Calu3 (cell line): ENCODE data around the gene COL4A4. TPM values are rescaled to one million over a fixed set of nuclear protein-coding genes. Genes with fewer than 3 reads are reported as not detected.

Experiments used
- BruUV-seq: library from RNA; stranded (reverse); fragments of 400-500 nt; replicated peaks from 2 replicates; lab custom pipeline; 2021; lab: Mats Ljungman, UMichigan
- CTCF ChIA-PET: fragments of 300-600 bp; sonication (Branson Sonifier 250); formaldehyde crosslinking; loops from one replicate; lab custom pipeline; 2022; ENCODE audit warnings: antibody characterized with exemption; lab: Charles Lee
- DNase-seq: peaks from one replicate; pipeline ENCODE4 v3.0.0; 2022
- H3K27ac Mint-ChIP-seq: one replicate; pipeline ENCODE4 v1.8.0; 2022; ENCODE audit warnings: mixed read lengths; ENCODE audit not compliant: unreplicated experiment
- H3K27me3 Mint-ChIP-seq: one replicate; pipeline ENCODE4 v1.8.0; 2022; ENCODE audit warnings: mixed read lengths; ENCODE audit not compliant: unreplicated experiment
- H3K36me3 Mint-ChIP-seq: one replicate; pipeline ENCODE4 v1.8.0; 2022; ENCODE audit warnings: mild to moderate bottlenecking, moderate library complexity, mixed read lengths; ENCODE audit not compliant: insufficient read depth, unreplicated experiment
- H3K4me1 Mint-ChIP-seq: one replicate; pipeline ENCODE4 v1.8.0; 2022; ENCODE audit warnings: mild to moderate bottlenecking, low read depth, mixed read lengths; ENCODE audit not compliant: unreplicated experiment
- H3K4me3 Mint-ChIP-seq: one replicate; pipeline ENCODE4 v1.8.0; 2022; ENCODE audit warnings: mild to moderate bottlenecking, low read depth, moderate library complexity, mixed read lengths; ENCODE audit not compliant: unreplicated experiment
- H3K9me3 Mint-ChIP-seq: one replicate; pipeline ENCODE4 v1.8.0; 2022; ENCODE audit warnings: low read depth, mixed read lengths; ENCODE audit not compliant: unreplicated experiment
- CTCF ChIP-seq: fragments of 200-600 bp; IDR thresholded peaks from one replicate; pipeline ENCODE4 v1.8.0; 2022; ENCODE audit warnings: antibody characterized with exemption; ENCODE audit not compliant: unreplicated experiment
- intact Hi-C: fragments of 100-400 bp; cut with micrococcal nuclease; formaldehyde crosslinking; loops from one replicate; pipeline ENCODE4 v1.10.0; 2022; ENCODE audit not compliant: unreplicated experiment
- total RNA-seq: library from RNA; stranded (reverse); gene quantifications from 2 replicates; pipeline ENCODE4 v1.2.3, GENCODE V29; 2022

Gene COL4A4
- total RNA-seq, 1 experiment from 2014 or later = 17.2 TPM

- CTCF ChIA-PET = no interaction called here
- Mint-ChIP-seq H3K36me3 (peaks cover 6% of the 10 kb centered on the region), H3K4me3 (no peak overlapping the region), H3K4me1 (no peaks in the 10 kb centered on the region), H3K9me3 (no peaks in the 10 kb centered on the region), H3K27ac (no peak overlapping the region), H3K27me3 (no peaks in the 10 kb centered on the region)
- intact Hi-C loops = no loop called here
- no peak for DNase-seq
- no TSS peak for BruUV-seq
- TF ChIP-seq CTCF = no peak
These were observed 65.9 kb downstream of the COL4A4 start for GRCh38 chr2:227098162-227098515.

GRCh38 chr2:227097495-227098161 lies 66.4 kb downstream of the COL4A4 start:
- no TSS peak for BruUV-seq
- H3K27me3 Mint-ChIP-seq = no peaks in the 10 kb centered on the region
- DNase-seq = no peak
- H3K9me3 Mint-ChIP-seq = no peaks in the 10 kb centered on the region
- intact Hi-C loops = no loop called here
- H3K36me3 Mint-ChIP-seq = peaks cover 6% of the 10 kb centered on the region
- TF ChIP-seq CTCF = no peak
- no peak overlapping the region for H3K4me3 Mint-ChIP-seq
- H3K4me1 Mint-ChIP-seq = no peaks in the 10 kb centered on the region
- CTCF ChIA-PET = no interaction called here
- H3K27ac Mint-ChIP-seq = no peak overlapping the region

GRCh38 chr2:227095346-227095745 lies 68.7 kb downstream of the COL4A4 start:
- Mint-ChIP-seq H3K4me3 (no peak overlapping the region), H3K4me1 (no peaks in the 10 kb centered on the region), H3K27me3 (no peaks in the 10 kb centered on the region), H3K27ac (no peak overlapping the region), H3K36me3 (no peaks in the 10 kb centered on the region), H3K9me3 (no peaks in the 10 kb centered on the region)
- no peak for TF ChIP-seq CTCF
- DNase-seq = no peak
- CTCF ChIA-PET = no interaction called here
- intact Hi-C loops = no loop called here
- BruUV-seq = no TSS peak

GRCh38 chr2:227082286-227082685 lies 81.7 kb downstream of the COL4A4 start:
- no peak overlapping the region for H3K4me3 Mint-ChIP-seq
- H3K9me3 Mint-ChIP-seq = no peaks in the 10 kb centered on the region
- H3K36me3 Mint-ChIP-seq = no peaks in the 10 kb centered on the region
- H3K27ac Mint-ChIP-seq = no peak overlapping the region
- no peaks in the 10 kb centered on the region for H3K4me1 Mint-ChIP-seq
- TF ChIP-seq CTCF = no peak
- intact Hi-C loops = no loop called here
- DNase-seq = no peak
- no peaks in the 10 kb centered on the region for H3K27me3 Mint-ChIP-seq
- CTCF ChIA-PET = no interaction called here
- no TSS peak for BruUV-seq
